Activated CD4-positive, alpha-beta T cell treated with anti-CD3 and anti-CD28 coated beads, Interleukin-2, amount 50 U/mL, for 4 hours (primary cell): Measurements from ENCODE around the gene DICER1.
"Not testable (repeated sequence)": the region's sequence is repeated elsewhere in the genome, so short reads cannot be mapped to it uniquely, and the experiment has no call there.

Source experiments
- DNase-seq, 2 experiments: peaks; one replicate each; pipeline ENCODE4 v3.0.0-alpha.2; 2020

The DICER1 gene

DNA sequence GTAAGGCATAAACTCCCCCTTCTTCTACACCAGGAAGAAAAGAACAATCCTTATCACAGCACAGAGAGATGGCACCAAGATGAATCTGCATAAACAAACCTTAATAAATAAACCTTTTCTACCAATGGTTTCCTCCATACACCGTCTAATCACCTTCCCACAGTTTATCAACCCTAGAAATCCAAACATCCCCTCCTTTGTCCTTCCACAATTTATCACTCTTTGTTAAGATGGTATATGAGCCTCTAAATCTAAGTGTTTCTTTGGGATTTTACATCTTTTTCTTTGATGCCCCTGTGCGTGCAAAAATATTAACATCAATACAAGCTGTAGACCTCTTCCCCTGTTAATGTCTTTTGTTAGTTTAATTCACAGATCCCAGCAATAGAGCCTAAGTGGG is 12.5 kb downstream of the DICER1 start:
- no peak for DNase-seq

GRCh38 chr14:95143808-95144620 is 13.3 kb downstream of the DICER1 start:
- no peak for DNase-seq

DNA sequence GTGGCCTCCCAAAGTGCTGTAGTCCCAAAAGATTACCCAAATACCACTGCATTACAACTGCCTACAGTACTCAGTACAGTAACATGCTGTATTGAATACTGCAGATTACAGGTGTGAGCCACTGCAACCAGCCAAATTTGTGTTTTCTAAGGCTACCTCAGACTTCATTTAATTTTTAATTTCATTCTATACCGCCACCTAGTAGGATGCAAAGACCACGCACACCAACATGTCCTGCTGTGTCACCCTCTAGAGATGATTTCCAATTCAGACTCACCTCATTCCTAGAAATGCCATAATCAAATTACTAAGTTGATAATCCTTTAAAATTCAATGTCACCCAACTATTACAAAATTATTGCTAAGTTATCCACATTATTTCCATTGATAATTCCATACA is 15.1 kb downstream of the DICER1 start:
- DNase-seq: no peak

GRCh38 chr14:95141684-95142083 is 15.6 kb downstream of the DICER1 start:
- no peak for DNase-seq

DNA sequence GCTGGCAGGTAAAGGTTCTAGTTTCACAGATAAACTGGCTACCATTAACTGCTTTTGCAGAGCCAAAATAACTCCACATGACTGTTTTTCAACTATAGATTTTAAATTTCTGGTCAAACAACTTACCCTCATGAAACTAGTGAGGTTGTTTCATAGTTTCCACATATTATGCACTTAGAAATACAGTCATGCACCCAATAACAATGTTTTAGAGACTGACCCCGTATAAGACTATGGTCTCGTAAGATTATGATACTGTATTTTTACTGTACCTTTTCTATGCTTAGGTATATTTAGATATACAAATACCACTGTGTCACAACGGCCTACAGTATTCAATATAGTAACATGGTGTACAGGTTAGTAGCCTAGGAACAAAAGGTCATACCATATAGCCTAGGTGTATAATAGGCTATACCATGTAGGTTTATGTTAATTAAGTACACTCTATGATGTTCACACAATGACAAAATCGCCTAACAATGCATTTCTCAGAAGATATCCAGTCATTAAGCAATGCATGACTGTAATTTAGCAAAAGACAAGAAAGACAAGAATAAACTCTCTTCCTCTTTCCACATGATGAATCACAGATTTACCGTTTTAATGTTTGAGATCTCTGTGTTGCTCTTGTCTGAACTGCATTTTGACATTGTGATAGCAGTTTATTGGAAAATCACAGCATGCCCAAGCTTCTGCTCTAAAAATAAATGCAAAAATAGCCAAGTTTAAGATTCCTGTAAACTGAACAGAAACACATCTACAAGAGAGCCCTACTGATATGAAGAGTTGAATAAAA is 17.1 kb downstream of the DICER1 start:
- no peak for DNase-seq

DNA sequence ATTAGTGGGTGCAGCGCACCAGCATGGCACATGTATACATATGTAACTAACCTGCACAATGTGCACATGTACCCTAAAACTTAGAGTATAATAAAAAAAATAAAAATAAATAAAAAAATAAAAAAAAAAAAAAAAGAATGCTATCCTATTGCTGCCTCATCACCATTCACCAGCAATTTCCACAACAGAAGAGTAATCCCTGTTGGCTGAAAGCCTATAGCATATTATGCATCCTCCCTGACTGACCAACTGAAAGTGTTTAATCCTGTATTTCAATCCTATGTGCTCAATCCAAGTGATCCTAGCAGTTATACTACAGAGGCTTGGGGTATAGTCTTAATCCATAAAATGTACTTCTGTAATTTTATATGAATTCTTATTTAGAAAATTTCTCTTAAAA is 18.5 kb downstream of the DICER1 start:
- DNase-seq: no peak

GRCh38 chr14:95138455-95138854 is 18.9 kb downstream of the DICER1 start:
- DNase-seq: not testable (repeated sequence)

DNA sequence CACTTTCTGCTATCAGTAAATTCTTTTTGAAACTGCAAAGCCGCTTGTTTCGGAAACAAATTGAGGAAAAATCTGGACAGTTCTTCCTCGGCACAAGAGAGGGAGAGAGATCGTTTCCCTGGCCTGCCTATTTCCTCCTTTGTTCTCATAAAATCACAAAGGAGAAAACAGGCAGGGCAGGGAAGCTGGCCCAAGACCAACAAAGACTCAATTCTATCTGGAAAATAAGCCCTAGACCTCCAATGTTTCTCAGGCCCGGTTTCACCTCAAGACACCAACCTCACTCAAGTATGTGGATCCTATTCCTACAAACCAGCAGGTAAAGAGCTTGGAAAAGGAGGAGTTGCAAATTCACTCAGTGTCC is 19.5 kb downstream of the DICER1 start:
- DNase-seq: no peak

DNA sequence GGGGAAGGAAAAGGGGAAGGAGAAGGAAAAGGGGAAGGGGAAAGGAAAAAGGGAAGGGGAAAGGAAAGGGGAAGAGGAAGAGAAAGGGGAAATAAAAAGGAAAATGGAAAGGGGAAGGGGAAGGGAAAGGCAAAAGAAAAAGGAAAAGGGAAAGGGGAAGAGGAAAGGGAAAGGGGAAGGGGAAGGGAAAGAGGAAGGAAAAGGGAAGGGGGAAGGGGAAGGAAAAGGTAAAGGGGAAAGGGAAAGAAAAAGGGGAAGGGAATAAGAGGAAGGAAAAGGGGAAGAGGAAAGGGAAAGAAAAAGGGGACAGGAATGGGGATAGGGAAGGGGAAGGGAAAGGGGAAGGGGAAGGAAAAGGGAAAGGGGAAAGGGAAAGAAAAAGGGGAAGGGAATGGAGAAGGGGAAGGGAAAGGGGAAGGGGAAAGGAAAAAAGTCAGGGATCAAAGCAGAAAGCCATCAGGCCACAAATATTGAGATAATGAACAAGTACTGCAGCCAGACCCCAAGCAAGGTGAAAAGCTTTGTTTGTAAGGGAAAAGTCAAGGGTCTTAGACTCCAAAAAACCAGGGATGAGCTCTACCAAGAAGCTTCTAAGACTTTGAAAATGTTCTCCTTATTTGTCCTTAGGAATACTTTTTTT is 20.0 kb downstream of the DICER1 start:
- no peak for DNase-seq

GRCh38 chr14:95136631-95137030 is 20.7 kb downstream of the DICER1 start:
- DNase-seq: no peak

GRCh38 chr14:95134304-95134933 is 22.9 kb downstream of the DICER1 start:
- DNase-seq: no peak

GRCh38 chr14:95133282-95133681 is 24.0 kb downstream of the DICER1 start:
- no peak for DNase-seq

DNA sequence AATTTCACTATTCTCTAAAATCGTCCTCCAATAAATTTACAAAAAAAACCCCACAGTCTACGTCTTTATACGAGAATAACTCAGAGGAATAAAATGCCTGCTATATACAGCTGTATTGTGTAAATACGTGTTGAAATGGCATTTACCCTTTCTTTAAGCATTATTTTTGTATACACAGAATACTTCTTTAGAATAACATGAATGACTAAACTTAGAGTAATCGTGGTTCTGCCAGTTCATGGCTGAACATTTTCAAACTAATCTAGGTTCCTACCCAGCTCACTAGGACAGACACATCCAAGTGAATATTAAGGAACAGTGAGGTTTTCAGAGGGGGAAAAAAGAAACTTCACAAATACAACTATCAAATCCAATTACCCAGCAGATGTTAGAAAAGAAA is 24.6 kb downstream of the DICER1 start:
- DNase-seq: no peak

- DNase-seq: no peak
These were observed 26.8 kb downstream of the DICER1 start for GRCh38 chr14:95130549-95130948.

DNA sequence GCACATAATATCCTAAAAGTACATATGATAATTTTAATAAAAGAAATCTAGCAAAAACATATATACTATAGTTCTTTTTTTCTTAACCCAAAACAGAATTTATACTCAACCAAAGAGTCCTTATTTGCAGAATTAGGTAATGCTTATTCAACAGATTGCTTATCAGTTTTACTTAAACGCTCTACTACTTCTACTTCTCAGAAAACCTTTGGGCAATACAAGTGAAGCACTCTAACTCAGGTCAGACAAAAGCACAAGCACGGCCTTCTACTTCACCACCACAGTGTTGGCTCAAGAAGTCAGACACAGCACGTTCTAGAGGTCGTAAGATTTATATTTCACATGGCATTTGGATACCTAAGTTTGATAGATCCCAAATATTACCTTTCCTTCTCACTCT is 29.2 kb downstream of the DICER1 start:
- DNase-seq: no peak

DNA sequence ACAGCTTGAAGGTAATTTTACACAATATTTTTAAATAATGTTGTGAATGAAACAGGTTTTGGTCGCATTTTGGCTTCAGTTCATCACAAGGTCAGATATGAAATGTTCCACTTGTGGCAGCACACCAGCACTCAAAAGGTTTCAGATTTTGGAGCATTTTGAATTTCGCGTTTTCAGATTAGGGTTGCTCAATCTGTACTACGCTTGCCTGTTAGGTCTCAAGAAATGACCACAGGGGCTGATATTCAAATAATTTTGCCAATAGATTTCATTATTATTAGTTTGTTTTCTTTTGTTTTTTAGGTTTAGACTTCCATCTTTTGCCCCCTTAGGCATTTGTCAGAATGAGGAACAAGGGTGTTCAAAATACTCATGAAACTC is 29.8 kb downstream of the DICER1 start:
- DNase-seq: no peak

GRCh38 chr14:95126906-95127530 is 30.3 kb downstream of the DICER1 start:
- DNase-seq: no peak

GRCh38 chr14:95125915-95126314 is 31.4 kb downstream of the DICER1 start:
- no peak for DNase-seq

DNA sequence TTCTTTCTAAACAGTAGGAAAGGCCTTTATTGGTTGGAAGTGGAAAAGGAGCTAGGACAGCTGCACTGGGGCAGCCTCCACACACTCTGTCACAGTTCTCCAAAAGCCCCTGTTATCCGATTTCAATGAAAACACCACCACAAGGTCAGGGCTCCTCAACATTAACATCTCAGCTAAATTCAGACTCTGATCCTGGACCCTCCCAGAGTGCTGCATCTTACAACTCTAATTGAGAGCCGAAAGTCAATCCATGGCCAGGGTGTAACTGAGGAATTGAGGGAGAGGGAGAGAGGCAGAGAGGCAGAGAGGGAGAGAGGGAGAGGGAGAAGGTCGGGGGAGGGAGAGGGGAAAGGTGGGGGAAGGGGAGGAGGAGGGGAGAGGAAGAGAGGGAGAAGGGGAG is 32.1 kb downstream of the DICER1 start:
- no peak for DNase-seq

GRCh38 chr14:95123891-95124579 is 33.3 kb downstream of the DICER1 start:
- DNase-seq: no peak

- DNase-seq: no peak
These were observed 34.7 kb downstream of the DICER1 start for GRCh38 chr14:95122621-95122945.

DNA sequence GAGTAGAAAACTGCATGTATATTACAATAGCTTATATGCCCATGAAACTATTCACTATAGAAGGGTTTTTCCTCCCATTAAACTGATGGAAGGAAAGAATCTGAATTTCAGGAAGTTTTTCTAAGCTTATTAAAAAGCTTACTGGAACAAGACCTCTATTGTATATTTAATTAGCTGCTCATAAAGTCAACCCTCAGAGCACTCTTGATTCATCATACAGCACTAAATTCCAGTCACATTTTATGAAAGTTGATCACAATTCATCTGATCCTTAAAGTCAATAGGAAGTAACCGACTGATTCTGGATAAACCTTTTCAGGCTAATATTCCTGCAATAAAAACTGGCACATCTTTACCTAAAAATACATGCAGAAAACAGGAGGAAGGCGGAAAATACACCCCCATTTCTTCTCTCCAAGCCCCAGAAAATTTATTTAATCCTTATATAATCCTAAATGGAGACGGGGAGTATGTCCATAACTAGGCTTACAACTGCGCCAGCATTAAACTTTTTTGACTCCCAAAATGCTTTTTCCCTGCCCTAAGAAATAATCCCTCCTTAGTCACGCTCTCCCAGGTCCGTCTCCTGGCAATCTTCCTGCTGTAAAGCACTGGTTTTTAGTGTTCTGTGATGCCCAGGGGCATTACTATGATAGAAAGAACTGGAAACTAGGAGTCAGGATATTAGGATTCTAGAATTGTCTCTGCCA is 35.3 kb downstream of the DICER1 start:
- DNase-seq: no peak
